ENCODE data around the gene LCTL.

DNA sequence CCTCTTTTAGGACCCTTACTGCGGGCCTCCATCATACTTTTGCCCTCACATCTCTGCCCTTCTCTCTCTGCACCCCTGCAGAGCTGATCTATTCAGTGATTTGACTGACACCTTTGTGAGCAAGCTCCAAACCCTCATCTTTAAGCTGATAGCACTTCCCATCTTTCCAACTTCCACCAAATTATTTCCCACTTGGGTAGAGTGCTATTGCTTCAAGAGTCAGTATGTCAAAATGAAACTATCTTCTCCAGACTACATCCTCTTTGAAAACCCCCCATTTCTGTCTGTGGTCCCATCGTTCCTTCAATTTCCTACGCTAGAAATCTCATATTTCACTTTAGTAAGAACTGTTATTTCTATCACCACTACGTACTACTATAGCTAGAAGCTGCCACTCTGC lies 41.0 kb downstream of the LCTL start:
- TF ChIP-seq CTCF (IDR thresholded peaks at IDR 0.05) (no peak), EP300 (IDR thresholded peaks at IDR 0.05) (no peak), POLR2A (IDR thresholded peaks at IDR 0.05) (no peak)
